ENCODE measurements around the gene CKM.

CKM gene

DNA sequence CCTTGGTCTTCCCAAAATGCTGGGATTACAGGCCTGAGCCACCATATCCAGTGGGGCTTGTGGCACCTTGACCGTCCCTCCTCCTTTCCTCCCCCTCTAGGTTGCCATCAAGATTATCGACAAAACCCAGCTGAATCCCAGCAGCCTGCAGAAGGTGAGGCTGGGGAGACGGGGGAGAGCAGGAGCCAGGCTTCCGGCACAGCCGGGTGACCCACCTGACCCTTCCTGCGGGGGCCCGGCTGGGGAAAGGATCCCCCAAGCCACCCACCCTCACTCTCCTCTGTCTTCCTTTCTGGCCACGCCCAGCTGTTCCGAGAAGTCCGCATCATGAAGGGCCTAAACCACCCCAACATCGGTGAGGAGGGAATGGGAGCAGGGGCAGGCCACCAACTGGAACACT, 59.7 kb downstream of the CKM start:
- Histone ChIP-seq H3K36me3 (ENCODE audit: insufficient read depth, low read length) (peaks cover 26% of the 10 kb centered on the region), H3K4me1 (ENCODE audit: insufficient read depth, low read length) (no peaks in the 10 kb centered on the region), H3K9me3 (ENCODE audit: low read length) (no peaks in the 10 kb centered on the region), H2AFZ (ENCODE audit: low read depth, low read length) (no peak overlapping the region), H3K27me3 (ENCODE audit: insufficient read depth, low read length) (no peaks in the 10 kb centered on the region), H3K4me3 (ENCODE audit: low read length) (no peak overlapping the region)

DNA sequence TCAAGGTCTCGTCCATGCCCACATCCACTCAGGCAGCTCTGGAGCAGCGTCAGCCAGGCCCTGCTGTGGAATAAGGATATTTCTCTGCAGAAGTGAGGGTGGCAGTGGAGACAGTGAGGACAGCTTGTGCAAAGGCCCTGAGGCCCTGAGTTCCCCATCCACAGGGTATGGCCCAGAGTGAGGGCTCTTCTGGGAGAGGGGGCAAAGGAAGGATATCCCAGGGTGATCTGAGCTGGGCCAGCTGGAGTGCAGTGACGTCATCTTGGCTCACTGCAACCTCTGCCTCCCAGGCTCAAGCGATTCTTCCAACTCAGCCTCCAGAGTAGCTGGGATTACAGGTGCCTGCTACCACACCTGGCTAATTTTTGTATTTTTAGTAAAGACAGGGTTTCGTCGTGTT, 60.1 kb downstream of the CKM start:
- no peaks in the 10 kb centered on the region for H3K27me3 ChIP-seq (ENCODE audit: insufficient read depth, low read length)
- H3K9me3 ChIP-seq (ENCODE audit: low read length) = no peaks in the 10 kb centered on the region
- no peak overlapping the region for H2AFZ ChIP-seq (ENCODE audit: low read depth, low read length)
- H3K36me3 ChIP-seq (ENCODE audit: insufficient read depth, low read length) = peaks cover 26% of the 10 kb centered on the region
- H3K4me1 ChIP-seq (ENCODE audit: insufficient read depth, low read length) = no peaks in the 10 kb centered on the region
- H3K4me3 ChIP-seq (ENCODE audit: low read length) = no peak overlapping the region

DNA sequence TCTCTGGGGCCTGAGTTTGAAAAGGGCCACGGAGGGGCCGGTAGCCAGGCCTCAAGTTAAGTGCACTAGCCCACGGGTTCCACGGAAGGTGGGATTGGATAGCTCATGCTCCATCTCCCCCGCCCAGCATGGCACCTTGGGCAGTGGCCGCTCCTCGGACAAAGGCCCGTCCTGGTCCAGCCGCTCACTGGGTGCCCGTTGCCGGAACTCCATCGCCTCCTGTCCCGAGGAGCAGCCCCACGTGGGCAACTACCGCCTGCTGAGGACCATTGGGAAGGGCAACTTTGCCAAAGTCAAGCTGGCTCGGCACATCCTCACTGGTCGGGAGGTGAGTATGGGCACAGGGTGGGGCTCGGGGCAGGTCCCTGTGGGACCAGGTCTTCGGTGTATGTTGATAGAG, 63.8 kb downstream of the CKM start:
- Histone ChIP-seq H3K27me3 (ENCODE audit: insufficient read depth, low read length) (no peaks in the 10 kb centered on the region), H3K36me3 (ENCODE audit: insufficient read depth, low read length) (peaks cover 10% of the 10 kb centered on the region), H3K4me1 (ENCODE audit: insufficient read depth, low read length) (no peaks in the 10 kb centered on the region), H3K9me3 (ENCODE audit: low read length) (no peaks in the 10 kb centered on the region), H3K4me3 (ENCODE audit: low read length) (no peak overlapping the region), H2AFZ (ENCODE audit: low read depth, low read length) (no peak overlapping the region)

DNA sequence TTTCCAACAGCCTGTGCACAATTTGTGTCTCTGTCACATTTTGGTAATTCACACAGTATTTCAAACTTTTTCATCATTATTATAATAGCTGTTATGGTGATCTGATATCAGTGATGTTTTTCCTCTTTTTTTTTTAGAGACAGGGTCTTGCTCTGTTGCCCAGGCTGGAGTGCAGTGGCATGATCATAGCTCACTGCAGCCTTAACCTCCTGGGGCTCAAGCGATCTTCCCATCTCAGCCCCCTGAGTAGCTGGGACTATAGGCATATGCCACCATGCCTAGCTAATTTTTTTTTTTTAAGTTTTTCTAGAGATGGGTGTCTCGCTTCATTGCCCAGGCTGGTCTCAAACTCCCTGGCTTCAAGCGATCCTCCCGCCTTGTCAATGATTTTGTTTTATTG, 65.8 kb downstream of the CKM start:
- Histone ChIP-seq H3K27me3 (ENCODE audit: insufficient read depth, low read length) (no peaks in the 10 kb centered on the region), H2AFZ (ENCODE audit: low read depth, low read length) (no peak overlapping the region), H3K4me3 (ENCODE audit: low read length) (no peak overlapping the region), H3K36me3 (ENCODE audit: insufficient read depth, low read length) (peaks cover 13% of the 10 kb centered on the region), H3K4me1 (ENCODE audit: insufficient read depth, low read length) (peaks cover 7% of the 10 kb centered on the region), H3K9me3 (ENCODE audit: low read length) (no peaks in the 10 kb centered on the region)

Data from neuron (in vitro differentiated cells).